Ureter (tissue), 1 donor: Measurements from ENCODE around the gene RPS2. TPM values are rescaled to one million over a fixed set of nuclear protein-coding genes. Genes with fewer than 3 reads are reported as not detected.
"Not testable (repeated sequence)": the region's sequence is repeated elsewhere in the genome, so short reads cannot be mapped to it uniquely, and the experiment has no call there.

Experiments
- DNase-seq: peaks from one replicate; pipeline ENCODE4 v3.0.0-alpha.2; 2020; ENCODE audit warnings: low spot score
- total RNA-seq: library from RNA; stranded (reverse); gene quantifications from one replicate; pipeline ENCODE4 v1.2.4, GENCODE V29; 2023
- donor health status: DM: yes; HTN: yes; CAD: no.

RPS2 gene
- total RNA-seq: 2,737 TPM

GRCh38 chr16:1964506-1965395, at the start of gene RPS2:
Gene RPS2, minus strand, starts transcription at chr16:1964826. Its CDS starts 201 bp downstream, at chr16:1964625.
- peak; percentile 99 for DNase-seq

DNA sequence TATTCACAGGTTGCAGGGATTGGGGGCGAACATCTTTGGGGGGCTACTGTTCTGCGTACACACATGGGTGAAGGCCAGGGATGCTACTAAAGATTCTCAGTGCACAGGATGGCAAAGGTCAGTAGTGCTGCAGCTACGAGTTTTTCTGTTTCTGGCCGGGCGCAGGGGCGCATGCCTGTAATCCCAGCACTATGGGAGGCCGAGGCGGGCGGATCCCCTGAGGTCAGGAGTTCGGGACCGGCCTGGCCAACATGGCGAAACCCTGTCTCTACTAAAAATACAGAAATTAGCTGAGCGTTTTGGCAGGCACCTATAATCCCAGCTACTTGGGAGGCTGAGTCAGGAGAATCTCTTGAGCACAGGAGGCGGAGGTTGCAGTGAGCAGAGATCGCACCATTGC, 48.9 kb upstream of the RPS2 start:
- no peak for DNase-seq

DNA sequence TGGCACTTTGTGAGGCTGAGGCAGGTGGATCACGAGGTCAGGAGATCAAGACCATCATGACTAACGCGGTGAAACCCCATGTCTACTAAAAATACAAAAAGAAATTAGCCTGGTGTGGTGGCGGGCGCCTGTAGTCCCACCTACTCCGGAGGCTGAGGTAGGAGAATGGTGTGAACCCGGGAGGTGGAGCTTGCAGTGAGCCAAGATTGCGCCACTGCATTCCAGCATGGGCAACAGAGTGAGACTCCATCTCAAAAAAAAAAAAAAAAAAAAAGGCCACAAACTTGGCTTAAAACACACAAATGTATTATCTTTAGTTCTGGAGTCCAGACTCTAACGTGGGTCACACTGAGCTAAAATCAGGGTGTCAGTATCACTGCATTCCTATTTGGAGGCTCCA, 47.1 kb upstream of the RPS2 start:
- DNase-seq: not testable (repeated sequence)

DNA sequence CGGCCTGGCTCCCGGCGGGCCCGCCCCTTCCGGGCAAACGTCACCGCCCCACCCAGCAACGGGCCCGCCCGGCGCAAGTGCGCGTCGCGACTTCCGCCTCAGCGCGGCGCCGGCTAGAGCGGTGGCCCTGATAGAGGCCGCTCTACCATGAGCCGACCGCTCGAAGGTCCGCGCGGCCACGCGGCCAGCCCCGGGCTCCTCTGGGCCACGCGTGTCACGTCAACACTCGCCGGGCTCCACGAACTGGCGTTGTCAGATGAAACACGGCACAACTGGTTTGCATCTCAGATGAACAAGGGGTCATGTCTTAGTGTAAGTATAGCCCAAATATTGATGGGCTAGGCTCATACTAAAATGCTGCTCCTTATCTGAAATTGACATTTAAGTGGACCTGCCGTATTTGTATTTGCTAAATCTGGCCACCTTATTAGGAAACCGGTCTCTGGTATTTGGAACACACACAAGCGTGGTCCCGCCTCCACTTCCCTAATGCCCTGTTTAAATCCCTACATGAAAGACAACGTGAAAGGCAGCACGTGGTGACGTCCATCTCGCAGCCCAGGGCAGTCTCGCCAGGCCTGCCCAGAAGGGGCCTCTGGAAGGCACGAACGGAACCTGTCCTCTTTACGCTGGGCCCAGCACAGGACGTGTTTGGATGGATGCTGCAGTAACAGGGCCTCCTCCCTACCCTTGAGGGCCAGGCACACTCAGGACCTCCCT, 45.3 kb upstream of the RPS2 start, which contains the start of gene ZNF598:
TSS of gene ZNF598 (minus strand) at position 31 of the 720 bp plus-strand sequence.
- peak; percentile 74 for DNase-seq

GRCh38 chr16:2009164-2009711, 44.6 kb upstream of the RPS2 start:
- DNase-seq: no peak

DNA sequence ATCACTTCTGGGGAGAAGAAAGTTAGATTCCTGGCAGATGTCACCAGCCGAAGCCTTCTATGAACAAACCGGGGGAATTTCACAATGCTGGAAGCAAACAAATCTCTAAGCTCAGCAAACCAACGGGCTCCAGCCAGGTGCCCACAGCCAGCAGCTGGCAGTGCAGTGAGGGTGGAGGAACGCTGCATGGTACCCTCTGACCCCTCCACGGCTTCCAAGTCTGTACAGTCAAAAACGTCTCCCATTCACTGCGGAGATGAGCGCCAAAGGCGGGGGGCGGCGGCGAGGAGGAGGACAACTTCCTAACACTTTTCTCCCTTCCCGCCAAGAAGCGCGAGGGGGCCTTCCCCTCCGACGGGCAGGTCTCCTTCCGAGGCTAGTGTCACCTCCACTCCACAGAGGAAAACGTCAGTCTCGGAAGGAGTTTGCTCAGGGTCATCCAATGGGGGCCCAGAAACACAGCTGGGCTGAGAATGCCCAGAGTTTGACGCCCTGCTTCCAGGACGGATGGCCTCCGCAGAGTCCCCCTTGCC, 44.1 kb upstream of the RPS2 start:
- no peak for DNase-seq

DNA sequence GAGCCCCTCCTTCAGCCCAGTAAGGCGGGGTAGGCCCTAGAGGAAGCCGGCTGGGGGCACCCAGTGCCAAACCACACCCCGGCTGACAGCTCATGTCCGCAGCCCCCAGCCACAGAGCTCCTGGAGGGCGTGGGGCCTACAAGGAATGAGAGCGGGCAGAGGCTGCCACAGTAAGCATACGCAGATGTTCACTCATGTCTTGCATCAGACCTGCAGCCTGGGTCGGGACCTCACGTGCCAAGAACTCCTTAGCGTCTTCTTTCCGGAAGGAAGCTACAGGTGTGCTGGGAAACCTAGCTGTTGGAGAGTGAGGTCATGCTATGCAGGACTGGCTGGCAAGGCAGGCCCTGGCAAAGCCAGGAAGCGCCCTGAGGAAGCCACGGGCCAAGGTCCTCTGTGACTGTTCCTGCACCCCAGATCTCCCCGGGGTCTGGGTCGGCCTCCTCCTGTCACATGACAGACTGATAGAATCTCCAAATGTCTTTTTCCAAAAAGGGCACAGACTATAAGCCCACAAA, 43.4 kb upstream of the RPS2 start:
- DNase-seq: no peak

DNA sequence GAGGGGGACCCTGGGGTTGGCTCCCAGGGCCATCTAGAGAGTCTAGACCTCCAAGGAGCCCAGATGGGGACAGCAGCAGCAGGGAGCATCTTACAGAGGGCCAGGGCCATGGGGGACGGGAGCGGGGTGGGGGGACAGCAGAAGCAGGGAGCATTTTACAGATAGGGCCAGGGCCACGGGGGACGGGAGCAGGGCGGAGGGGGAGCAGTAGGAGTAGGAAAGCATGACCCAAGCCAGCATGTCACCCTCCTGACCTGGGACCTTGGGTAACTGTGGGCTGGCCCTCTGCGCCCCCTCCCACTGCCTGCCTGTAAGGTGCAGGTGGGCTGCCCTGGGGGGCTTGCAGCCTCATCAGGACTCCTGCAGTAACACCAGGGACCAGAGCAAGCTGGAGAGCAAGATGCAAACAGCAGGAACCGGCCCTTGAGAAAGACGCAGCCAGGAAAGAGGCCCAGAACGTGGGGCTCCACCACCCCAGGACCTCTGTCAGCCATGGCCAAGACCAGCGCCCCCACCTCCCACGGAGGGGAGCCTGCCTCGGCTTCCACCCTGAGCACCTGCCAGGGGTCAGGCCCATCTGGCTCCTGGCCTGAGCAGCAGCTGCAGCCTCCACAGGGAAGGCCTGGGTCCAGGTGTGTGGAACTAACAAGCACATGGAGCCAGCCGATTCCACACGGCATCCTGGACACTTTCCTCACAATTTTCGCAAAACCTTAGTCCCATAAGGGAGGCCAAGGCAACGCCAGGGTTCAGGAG, 42.6 kb upstream of the RPS2 start:
- DNase-seq: no peak

DNA sequence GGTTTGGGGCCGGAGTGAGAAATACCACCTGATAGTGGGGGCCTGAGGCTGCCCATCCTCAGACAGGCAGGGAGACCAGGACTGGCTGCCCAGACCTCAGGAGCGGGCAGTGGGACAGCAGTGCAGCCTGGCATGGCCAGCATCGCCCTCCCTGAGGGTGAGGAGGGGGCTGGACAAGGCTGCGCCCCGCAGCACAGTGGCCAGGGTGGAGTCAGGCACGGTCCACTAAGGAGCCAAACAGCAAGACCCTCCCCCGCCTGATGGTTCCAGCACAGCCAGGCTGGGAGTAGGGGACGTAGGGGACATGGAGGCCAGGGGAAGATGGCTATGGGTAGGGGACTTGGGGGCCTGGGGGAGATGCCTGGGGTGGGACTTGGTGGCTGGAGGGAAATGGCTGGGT, 41.7 kb upstream of the RPS2 start:
- no peak for DNase-seq

DNA sequence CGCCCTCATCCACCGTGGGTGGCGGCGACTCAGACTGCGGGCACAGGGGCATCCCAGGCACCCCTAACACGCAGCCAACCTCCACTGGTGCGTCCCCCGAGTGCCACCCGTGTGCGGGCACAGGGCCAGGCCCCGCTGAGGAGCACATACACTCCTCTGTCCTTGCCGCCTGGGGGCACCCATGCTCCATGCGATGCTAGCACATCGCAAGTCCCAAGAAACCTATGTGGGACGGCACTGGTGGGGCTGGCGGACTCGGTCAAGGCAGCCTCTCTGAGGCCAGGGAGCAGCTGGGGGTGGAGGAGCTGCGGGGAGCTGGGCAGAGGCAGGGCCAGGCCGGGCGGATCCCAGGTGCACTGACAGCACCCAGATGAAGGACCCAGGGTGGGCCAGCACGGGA, 41.0 kb upstream of the RPS2 start:
- no peak for DNase-seq

DNA sequence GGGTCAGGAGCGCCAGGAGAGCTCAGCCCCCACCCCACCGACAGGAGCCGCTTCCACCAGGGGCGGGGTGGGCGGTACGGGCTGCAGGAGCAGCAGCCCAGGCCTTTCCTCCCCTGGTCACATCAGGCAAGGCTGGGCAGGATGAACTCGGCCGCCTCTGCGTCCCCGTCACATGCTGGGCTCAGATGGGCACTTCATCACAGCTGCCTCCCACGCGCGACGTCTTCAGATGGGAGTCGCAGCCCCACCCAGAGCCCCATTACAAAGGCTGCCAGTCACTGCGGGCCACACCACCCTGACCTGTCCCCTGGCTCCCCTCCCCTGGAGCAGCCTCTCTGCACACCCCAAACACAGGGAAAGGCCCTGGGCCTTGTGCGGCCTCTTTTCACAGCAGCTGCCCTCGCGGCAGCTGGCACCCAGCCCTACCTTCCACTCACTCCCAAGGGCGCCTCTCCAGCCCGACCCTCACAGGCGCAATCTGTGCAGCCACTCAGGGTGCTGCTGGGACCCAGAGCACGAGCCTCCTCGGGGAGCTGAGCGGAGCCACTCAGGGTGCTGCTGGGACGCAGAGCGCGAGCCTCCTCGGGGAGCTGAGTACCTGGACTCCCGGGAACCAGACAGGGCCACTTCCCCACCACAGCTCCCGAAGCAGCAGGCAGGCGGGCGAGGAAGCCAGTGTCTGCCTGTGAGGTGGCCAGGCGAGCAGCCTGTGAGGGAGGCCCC, 40.3 kb upstream of the RPS2 start:
- no peak for DNase-seq

GRCh38 chr16:2003827-2004641, 39.4 kb upstream of the RPS2 start:
- peak; percentile 84 for DNase-seq

- DNase-seq: no peak
Observed at GRCh38 chr16:2003231-2003826, 38.7 kb upstream of the RPS2 start.

DNA sequence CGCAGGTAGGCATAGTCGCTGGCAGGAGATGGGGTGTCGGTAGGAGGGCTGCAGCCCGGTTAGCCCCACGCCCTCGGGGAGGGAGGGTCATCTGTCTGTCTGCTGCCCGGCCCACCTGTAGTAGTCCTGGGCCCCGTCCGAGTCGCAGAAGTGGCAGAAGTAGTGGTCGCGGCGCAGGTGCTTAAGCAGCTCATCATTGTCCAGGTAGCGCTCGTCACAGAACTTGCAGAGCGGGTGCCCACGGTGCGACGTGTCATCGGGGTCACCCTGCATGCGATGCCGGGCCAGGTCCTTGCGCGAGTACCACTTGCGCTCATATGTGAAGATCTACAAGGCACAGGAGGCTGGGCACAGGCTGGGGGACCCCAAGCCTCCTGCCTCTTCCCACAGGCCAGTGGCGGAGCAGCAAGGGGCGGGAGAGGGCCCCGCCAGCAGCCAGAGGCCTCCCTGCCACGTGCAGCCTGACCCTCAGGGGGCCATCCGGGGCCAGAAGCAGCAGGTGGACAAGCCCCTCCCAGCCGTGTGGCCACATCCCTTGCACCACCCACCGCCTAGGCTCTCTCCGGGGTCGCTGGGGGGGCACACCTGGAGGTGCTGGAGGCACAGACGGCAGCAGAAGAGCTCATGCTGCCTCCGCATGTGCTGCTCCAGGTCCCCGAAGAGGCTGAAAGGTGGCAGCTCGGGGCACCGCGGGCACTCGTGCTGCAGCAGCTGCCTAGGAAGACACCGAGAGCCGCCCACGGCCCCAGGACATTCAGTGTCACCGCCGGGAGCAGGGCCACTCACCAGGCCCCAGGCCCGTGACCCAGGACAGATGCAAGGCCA, 38.0 kb upstream of the RPS2 start:
- no peak for DNase-seq

GRCh38 chr16:2001456-2002355, 37.1 kb upstream of the RPS2 start:
- DNase-seq: no peak

DNA sequence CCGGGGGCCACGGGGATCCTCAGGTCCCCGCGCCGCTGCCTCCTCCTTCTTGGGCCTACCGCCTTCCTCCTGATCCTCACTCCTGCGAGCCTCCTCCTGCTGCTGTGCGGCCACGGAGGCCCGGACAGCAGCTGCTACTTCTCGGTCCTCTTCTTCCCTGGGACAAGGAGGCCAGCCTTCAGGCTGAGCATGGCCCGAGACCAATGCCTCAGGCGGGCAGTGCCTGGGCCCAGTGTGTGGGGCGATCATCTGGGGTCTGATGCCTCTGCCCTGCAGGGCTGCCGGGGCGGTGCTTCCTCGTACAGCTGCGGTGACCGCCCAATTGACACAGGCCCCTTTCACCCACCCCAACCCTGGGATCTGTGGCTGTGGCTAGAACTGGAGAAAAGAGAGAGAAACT, 36.4 kb upstream of the RPS2 start:
- no peak for DNase-seq

DNA sequence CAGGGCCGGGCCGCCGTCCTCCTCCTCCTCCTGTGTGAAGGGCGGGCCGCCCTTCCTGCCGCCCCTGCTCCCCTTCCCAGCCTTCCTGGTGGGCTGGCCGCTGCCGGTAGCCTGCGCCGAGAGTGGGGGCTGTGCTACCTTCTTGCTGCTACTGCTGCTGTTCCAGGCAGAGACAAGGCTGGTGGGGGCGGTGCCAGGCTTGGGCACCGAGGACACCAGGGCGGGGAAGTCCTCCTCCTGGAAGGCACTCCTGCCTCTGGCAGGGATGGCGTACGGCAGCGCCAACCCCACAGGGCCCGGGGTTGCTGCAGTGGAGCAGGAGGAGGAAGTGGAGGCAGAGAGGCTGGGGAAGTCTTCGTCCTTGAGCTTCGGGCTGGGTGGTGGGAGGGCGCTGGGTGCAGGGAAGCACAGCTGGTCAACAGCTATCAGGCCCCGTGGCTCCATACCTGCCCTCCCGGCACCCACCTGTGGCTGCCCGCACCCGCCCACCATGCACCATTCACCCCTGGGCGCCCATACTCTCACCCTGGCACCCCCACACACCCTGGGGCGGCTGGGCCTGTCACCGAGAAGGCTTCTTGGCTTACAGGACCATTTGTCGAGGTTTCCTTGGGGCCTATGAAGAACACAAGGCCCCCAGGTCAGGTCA, 35.4 kb upstream of the RPS2 start:
- no peak for DNase-seq
